GM23338 (cell line): Measurements from ENCODE around the gene HECTD2. TPM values are rescaled to one million over a fixed set of nuclear protein-coding genes. Genes with fewer than 3 reads are reported as not detected.

ENCODE experiments used
- ATAC-seq: fragments of 200-7000 bp; cut with Tn5 transposase; 3 replicates; pipeline ENCODE4 v1.9.1; 2020
- DNase-seq: peaks from one replicate; pipeline ENCODE4 v3.0.0-alpha.2; 2015; ENCODE audit warnings: low spot score
- H2AFZ ChIP-seq: fragments of 200-600 bp; sonication (generic); 2 replicates; pipeline ENCODE4 v1.8.0; 2016; ENCODE audit warnings: antibody characterized with exemption, mild to moderate bottlenecking, moderate library complexity
- H3F3A ChIP-seq: fragments of 200-600 bp; sonication (generic); replicated peaks from 2 replicates; pipeline ENCODE4 v1.8.0; 2017; ENCODE audit warnings: antibody characterized with exemption, mixed run types, low read depth
- H3K27ac ChIP-seq: fragments of 200-600 bp; sonication (generic); 2 replicates; pipeline ENCODE4 v1.6.1; 2016; ENCODE audit warnings: low read depth
- H3K27me3 ChIP-seq: fragments of 200-600 bp; sonication (generic); 2 replicates; pipeline ENCODE4 v1.8.0; 2016; ENCODE audit warnings: mild to moderate bottlenecking, mixed run types, moderate library complexity; ENCODE audit not compliant: insufficient read depth
- H3K36me3 ChIP-seq: fragments of 200-600 bp; sonication (generic); 2 replicates; pipeline ENCODE4 v1.8.0; 2016; ENCODE audit warnings: mild to moderate bottlenecking; ENCODE audit not compliant: insufficient read depth
- H3K4me1 ChIP-seq: fragments of 200-600 bp; sonication (generic); 2 replicates; pipeline ENCODE4 v1.8.0; 2016; ENCODE audit warnings: mild to moderate bottlenecking, moderate library complexity; ENCODE audit not compliant: insufficient read depth
- H3K4me2 ChIP-seq: fragments of 200-600 bp; sonication (generic); 2 replicates; pipeline ENCODE4 v1.7.1; 2017; ENCODE audit warnings: mixed run types
- H3K4me3 ChIP-seq: fragments of 200-600 bp; sonication (generic); 2 replicates; pipeline ENCODE4 v1.6.1; 2016; ENCODE audit warnings: mixed run types
- H3K79me2 ChIP-seq: fragments of 200-600 bp; sonication (generic); replicated peaks from 2 replicates; pipeline ENCODE4 v1.8.0; 2017; ENCODE audit warnings: mild to moderate bottlenecking; ENCODE audit not compliant: insufficient read depth
- H3K9me2 ChIP-seq: fragments of 200-600 bp; sonication (generic); 2 replicates; pipeline ENCODE4 v1.8.0; 2017; ENCODE audit not compliant: insufficient read depth
- H4K20me1 ChIP-seq: fragments of 200-600 bp; sonication (generic); replicated peaks from 2 replicates; pipeline ENCODE4 v1.8.0; 2017; ENCODE audit warnings: mild to moderate bottlenecking; ENCODE audit not compliant: insufficient read depth
- H3K27ac Mint-ChIP-seq: 2 replicates; pipeline ENCODE4 v1.8.0; 2020; ENCODE audit warnings: inconsistent platforms, mild to moderate bottlenecking, moderate library complexity, mixed read lengths
- H3K27me3 Mint-ChIP-seq: 3 replicates; pipeline ENCODE4 v1.8.0; 2022; ENCODE audit warnings: low read depth, mild to moderate bottlenecking, moderate library complexity, mixed read lengths, inconsistent platforms; ENCODE audit not compliant: insufficient read depth, poor library complexity
- H3K36me3 Mint-ChIP-seq: 3 replicates; pipeline ENCODE4 v1.8.0; 2021; ENCODE audit warnings: low read depth, mild to moderate bottlenecking, inconsistent platforms, moderate library complexity, mixed read lengths
- H3K4me1 Mint-ChIP-seq: 3 replicates; pipeline ENCODE4 v1.8.0; 2020; ENCODE audit warnings: mild to moderate bottlenecking, inconsistent platforms, mixed read lengths
- H3K4me3 Mint-ChIP-seq: 3 replicates; pipeline ENCODE4 v1.8.0; 2021; ENCODE audit warnings: moderate library complexity, mild to moderate bottlenecking, inconsistent platforms, mixed read lengths
- H3K9me3 Mint-ChIP-seq: 3 replicates; pipeline ENCODE4 v1.8.0; 2020; ENCODE audit warnings: moderate library complexity, mild to moderate bottlenecking, inconsistent platforms, mixed read lengths
- CREB1 ChIP-seq: fragments of 250-450 bp; sonication (Bioruptor Pico); IDR thresholded peaks from 2 replicates; pipeline ENCODE4 v1.5.0; 2020; ENCODE audit warnings: low read depth, mild to moderate bottlenecking, moderate library complexity
- ETS1 ChIP-seq: IDR thresholded peaks from 2 replicates; pipeline ENCODE4 v1.6.1; 2016; ENCODE audit warnings: antibody characterized with exemption
- EZH2phosphoT487 ChIP-seq: fragments of 200-600 bp; sonication (generic); IDR thresholded peaks from one replicate; pipeline ENCODE4 v1.8.1; 2018; ENCODE audit warnings: antibody characterized with exemption; ENCODE audit not compliant: unreplicated experiment
- JUNB ChIP-seq: IDR thresholded peaks from one replicate; pipeline ENCODE4 v1.6.1; 2016; ENCODE audit warnings: antibody characterized with exemption; ENCODE audit not compliant: unreplicated experiment
- POLR2AphosphoS5 ChIP-seq: IDR thresholded peaks from 2 replicates; pipeline ENCODE4 v1.6.1; 2016; ENCODE audit warnings: antibody characterized with exemption, low read depth
- REST ChIP-seq: IDR thresholded peaks from one replicate; pipeline ENCODE4 v1.6.1; 2018; ENCODE audit warnings: antibody characterized with exemption; ENCODE audit not compliant: unreplicated experiment
- ZNF114 ChIP-seq: fragments of 250-450 bp; sonication (Bioruptor Pico); IDR thresholded peaks from 2 replicates; pipeline ENCODE4 v1.5.0; 2020; ENCODE audit warnings: mild to moderate bottlenecking, moderate library complexity
- polyA plus RNA-seq: library from polyadenylated mRNA; unstranded; fragments of >200 nt; fragmentation: Nextera tagmentation; extraction: Ambion mirVana; gene quantifications from 2 replicates; pipeline ENCODE4 v1.2.1, GENCODE V29; 2016
- total RNA-seq: library from RNA; depleted of rRNA; stranded (reverse); fragments of >200 nt; shearing (Covaris generic); gene quantifications from 2 replicates; pipeline ENCODE4 v1.2.3, GENCODE V29; 2014
- TF ChIP-seq, protein P1 (sequence below), 2 experiments: fragments of 200-600 bp in 1 of 2; sonication (generic) in 1 of 2; conservative IDR thresholded peaks; 2 replicates each; pipeline versions ENCODE4 v1.5.1 to v1.6.1; 2016 to 2017; ENCODE audit warnings: antibody characterized with exemption in 2 of 2, low read depth in 2 of 2, mild to moderate bottlenecking in 2 of 2, moderate library complexity in 1 of 2

HECTD2 gene
- total and polyA plus RNA-seq, 2 experiments from 2014 or later: 8.5 to 14.4 TPM

DNA sequence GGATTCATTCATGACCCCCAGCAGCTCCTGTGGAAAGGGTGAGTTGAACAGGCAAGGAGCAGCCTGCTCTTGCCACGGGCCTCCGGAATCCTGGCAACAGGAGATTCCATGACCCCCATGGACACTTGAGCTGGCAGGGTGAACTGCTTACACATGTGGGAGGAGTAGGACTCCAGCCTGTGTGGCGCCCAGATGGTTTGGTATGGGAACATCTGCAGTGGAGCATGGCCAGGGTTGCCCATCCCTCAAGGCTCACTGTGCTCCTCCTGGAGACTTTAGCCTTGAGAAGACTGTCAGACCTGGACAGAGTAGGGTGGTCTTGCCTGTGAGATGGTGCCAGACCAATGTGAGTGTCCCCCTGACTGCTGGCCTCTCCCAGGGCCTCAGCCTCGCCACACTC is 57.0 kb downstream of the HECTD2 start (continued):
- TF ChIP-seq JUNB: no peak
- TF ChIP-seq, protein P1, sequence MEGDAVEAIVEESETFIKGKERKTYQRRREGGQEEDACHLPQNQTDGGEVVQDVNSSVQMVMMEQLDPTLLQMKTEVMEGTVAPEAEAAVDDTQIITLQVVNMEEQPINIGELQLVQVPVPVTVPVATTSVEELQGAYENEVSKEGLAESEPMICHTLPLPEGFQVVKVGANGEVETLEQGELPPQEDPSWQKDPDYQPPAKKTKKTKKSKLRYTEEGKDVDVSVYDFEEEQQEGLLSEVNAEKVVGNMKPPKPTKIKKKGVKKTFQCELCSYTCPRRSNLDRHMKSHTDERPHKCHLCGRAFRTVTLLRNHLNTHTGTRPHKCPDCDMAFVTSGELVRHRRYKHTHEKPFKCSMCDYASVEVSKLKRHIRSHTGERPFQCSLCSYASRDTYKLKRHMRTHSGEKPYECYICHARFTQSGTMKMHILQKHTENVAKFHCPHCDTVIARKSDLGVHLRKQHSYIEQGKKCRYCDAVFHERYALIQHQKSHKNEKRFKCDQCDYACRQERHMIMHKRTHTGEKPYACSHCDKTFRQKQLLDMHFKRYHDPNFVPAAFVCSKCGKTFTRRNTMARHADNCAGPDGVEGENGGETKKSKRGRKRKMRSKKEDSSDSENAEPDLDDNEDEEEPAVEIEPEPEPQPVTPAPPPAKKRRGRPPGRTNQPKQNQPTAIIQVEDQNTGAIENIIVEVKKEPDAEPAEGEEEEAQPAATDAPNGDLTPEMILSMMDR (conservative IDR thresholded peaks at IDR 0.05; ENCODE audit: low read depth in 2 of 2): no peak
- no peak for TF ChIP-seq POLR2AphosphoS5
- TF ChIP-seq CREB1 (CRISPR knock-in tag): no peak
- no peak for TF ChIP-seq ZNF114
- no peak for TF ChIP-seq REST
- no peak for TF ChIP-seq ETS1

DNA sequence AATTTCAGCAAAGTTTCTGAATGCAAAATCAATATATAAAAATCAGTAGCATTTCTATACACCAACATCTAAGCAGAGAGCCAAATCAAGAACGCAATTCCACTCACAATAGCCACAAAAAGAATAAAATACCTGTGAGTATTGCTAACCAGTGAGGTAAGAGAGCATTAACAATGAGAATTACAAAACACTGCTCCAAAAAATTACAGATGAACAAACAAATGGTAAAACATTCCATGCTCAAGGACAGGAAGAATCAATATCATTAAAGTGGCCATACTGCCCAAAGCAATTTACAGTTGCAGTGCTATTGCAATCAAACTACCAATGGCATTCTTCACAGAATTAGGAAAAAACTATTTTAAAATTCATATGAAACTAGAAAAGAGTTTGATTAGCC is 61.5 kb downstream of the HECTD2 start:
- H3K36me3 Mint-ChIP-seq: peaks cover 27% of the 10 kb centered on the region
- no peak overlapping the region for H3K27ac ChIP-seq
- no peak overlapping the region for H2AFZ ChIP-seq
- H3K9me2 ChIP-seq: 0 out of 2 replicates have a peak, but pooled peaks cover 3% of the 10 kb centered on the region
- H3K27ac Mint-ChIP-seq: no peak overlapping the region
- H3K27me3 ChIP-seq: no peaks in the 10 kb centered on the region
- no peak for TF ChIP-seq EZH2phosphoT487
- no peak for TF ChIP-seq JUNB
- TF ChIP-seq REST: no peak
- H3K79me2 ChIP-seq: no peaks in the 10 kb centered on the region
- no peak overlapping the region for H3K4me3 ChIP-seq
- no peak overlapping the region for H3K4me2 ChIP-seq
- peaks cover 5% of the 10 kb centered on the region for H3K27me3 Mint-ChIP-seq
- no peaks in the 10 kb centered on the region for H3K4me1 ChIP-seq
- peaks cover 3% of the 10 kb centered on the region; the same call in 1 of the 2 replicates for H3K36me3 ChIP-seq
- ATAC-seq: no peak
- no peak for DNase-seq
- no peak overlapping the region for H3K4me3 Mint-ChIP-seq
- H4K20me1 ChIP-seq: no peaks in the 10 kb centered on the region
- H3K9me3 Mint-ChIP-seq: peaks cover 38% of the 10 kb centered on the region
- no peaks in the 10 kb centered on the region for H3F3A ChIP-seq
- no peaks in the 10 kb centered on the region for H3K4me1 Mint-ChIP-seq
